SH-SY5Y (cell line): ENCODE measurements around the gene SPOUT1.

ENCODE experiments used
- GATA2 ChIP-seq: IDR thresholded peaks from 2 replicates; pipeline ENCODE4 v1.6.1; 2011; ENCODE audit warnings: mild to moderate bottlenecking, low read depth, low read length
- GATA3 ChIP-seq: IDR thresholded peaks from 2 replicates; pipeline ENCODE4 v1.6.1; 2011; ENCODE audit warnings: low read depth, mild to moderate bottlenecking, low read length, moderate library complexity

DNA sequence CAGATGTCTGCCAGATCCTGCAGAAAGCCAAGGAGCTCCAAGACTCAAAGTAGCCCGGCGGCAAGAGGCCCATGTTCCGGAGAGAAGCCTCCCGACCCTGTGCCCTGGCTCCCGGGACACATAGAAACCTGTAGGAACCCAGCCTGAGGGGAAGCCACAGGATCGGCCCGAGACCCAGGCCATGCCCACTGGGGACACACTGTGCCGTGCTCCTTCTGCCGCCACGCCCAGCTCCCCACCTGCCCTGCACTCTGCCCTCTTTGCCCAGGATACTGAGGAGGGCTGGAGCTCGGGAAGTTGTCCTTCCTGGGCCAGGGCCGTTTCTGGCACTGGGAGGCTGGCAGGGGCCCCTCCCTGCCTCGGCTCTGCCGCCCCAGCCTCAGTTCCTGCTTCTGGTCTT lies 21.8 kb downstream of the SPOUT1 start:
- no peak for TF ChIP-seq GATA3
- TF ChIP-seq GATA2 = no peak
